Endothelial cell (in vitro differentiated cells): Measurements from ENCODE around the gene RPL36. TPM values are rescaled to one million over a fixed set of nuclear protein-coding genes. Genes with fewer than 3 reads are reported as not detected.
A peak's percentile ranks its signal among the peaks of the same experiment; 100 is the strongest.

ENCODE experiments used
- DNase-seq: peaks from one replicate; pipeline ENCODE4 v3.0.0; 2021; ENCODE audit warnings: low spot score
- H3K27ac Mint-ChIP-seq: one replicate; pipeline ENCODE4 v1.8.0; 2021; ENCODE audit warnings: mixed read lengths, inconsistent platforms; ENCODE audit not compliant: unreplicated experiment
- H3K27me3 Mint-ChIP-seq: one replicate; pipeline ENCODE4 v1.8.0; 2021; ENCODE audit warnings: mild to moderate bottlenecking, moderate library complexity, mixed read lengths, inconsistent platforms; ENCODE audit not compliant: unreplicated experiment
- H3K36me3 Mint-ChIP-seq: one replicate; pipeline ENCODE4 v1.8.0; 2021; ENCODE audit warnings: mild to moderate bottlenecking, low read depth, mixed read lengths, inconsistent platforms; ENCODE audit not compliant: unreplicated experiment
- H3K4me1 Mint-ChIP-seq: one replicate; pipeline ENCODE4 v1.8.0; 2021; ENCODE audit warnings: mild to moderate bottlenecking, mixed read lengths, inconsistent platforms; ENCODE audit not compliant: unreplicated experiment
- H3K4me3 Mint-ChIP-seq: one replicate; pipeline ENCODE4 v1.8.0; 2021; ENCODE audit warnings: mild to moderate bottlenecking, mixed read lengths, inconsistent platforms; ENCODE audit not compliant: unreplicated experiment
- H3K9me3 Mint-ChIP-seq: one replicate; pipeline ENCODE4 v1.8.0; 2021; ENCODE audit warnings: mixed read lengths, inconsistent platforms; ENCODE audit not compliant: unreplicated experiment
- CTCF ChIP-seq: fragments of 200-600 bp; sonication (generic); IDR thresholded peaks from one replicate; pipeline ENCODE4 v1.5.0; 2021; ENCODE audit warnings: antibody characterized with exemption; ENCODE audit not compliant: unreplicated experiment
- long read RNA-seq: library from polyadenylated mRNA; unstranded; transcript quantifications from one replicate; pipeline ENCODE4 v2.0.0, GENCODE V29; 2020; ENCODE audit not compliant: unreplicated experiment
- total RNA-seq: library from RNA; stranded (reverse); fragmentation: NEBNext Ultra II Directional; extraction: Animal tissue kit (Norgen Biotek cat#: 25700); gene quantifications from one replicate; pipeline ENCODE4 v1.2.1, GENCODE V29; 2021; ENCODE audit not compliant: unreplicated experiment

The RPL36 gene
- total RNA-seq: 910 TPM
- long read RNA-seq, transcript RPL36-202 (3 exons, 556 nt): minor isoform, 73 of 787 reads
- long read RNA-seq, transcript RPL36-201 (4 exons, 707 nt): major isoform, 705 of 787 reads
- long read RNA-seq, partial matches to known transcripts: 3 of 787 reads
- long read RNA-seq, other reads (novel, unspliced or antisense): 5 of 787 reads

DNA sequence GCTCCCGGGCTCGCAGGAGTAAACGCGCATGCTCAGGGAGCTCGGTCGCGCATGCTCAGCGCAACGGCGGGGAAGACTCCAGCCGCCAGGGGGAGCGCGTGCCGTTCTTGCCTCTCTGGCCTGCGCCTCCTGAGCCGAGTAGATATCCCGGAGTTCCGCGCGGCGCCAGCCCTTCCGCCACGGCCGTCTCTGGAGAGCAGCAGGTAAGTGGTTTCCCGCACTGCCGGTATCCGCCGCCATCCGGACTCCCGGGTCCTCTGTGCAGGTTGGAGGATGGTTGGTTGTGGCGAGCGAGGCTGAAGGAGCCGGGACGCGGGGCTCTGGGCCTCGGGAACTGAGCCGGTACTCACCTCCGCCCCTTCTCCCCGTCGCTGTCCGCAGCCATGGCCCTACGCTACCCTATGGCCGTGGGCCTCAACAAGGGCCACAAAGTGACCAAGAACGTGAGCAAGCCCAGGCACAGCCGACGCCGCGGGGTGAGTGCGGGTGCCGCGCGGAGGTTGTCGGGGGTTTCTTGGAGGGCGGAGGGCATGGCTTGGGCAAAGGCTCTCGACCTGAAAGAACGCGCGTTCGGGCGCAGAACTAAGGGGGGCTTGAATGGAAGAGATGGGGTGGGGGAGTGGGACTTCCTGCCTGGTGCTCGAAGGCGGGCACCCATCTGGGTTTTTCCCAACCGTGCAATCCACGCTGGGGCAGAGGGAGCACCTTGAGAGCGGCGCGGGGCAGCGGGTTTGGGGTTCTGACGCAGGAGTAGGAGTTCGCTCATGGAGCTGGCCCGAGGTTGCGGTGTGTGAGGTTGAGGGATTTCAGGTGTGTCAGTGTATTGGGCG, at the start of gene RPL36:
Gene RPL36 (plus strand): TSS at position 171 of the 830 bp plus-strand sequence. CDS start 213 bp downstream, at position 384.
- peaks cover 14% of the 10 kb centered on the region for H3K27me3 Mint-ChIP-seq
- no peaks in the 10 kb centered on the region for H3K9me3 Mint-ChIP-seq
- H3K4me1 Mint-ChIP-seq: peaks cover 14% of the 10 kb centered on the region

DNA sequence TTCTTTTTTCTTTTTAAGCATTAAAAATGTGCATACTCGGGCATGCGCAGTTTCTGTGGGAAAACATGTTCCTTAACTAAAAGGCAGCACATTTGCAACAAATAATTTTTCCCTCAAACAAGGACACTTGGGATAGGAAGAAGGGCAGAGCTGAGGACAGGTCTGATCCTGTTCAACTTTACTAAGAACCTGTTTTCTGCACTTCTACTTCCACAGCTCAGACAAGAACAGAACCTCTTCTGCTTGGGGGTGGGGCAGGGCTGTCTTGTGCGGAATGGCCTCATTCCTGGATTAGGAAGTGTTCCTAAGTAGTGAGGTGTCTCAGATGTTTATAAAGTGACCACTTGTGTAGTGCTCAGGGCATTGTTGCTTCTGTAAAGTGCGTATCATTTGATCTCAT, 48.9 kb upstream of the RPL36 start:
- DNase-seq: no peak
- no peak for TF ChIP-seq CTCF
- H3K27me3 Mint-ChIP-seq: no peaks in the 10 kb centered on the region
- H3K27ac Mint-ChIP-seq: no peak overlapping the region
- no peaks in the 10 kb centered on the region for H3K9me3 Mint-ChIP-seq
- no peak overlapping the region for H3K4me3 Mint-ChIP-seq
- peaks cover 30% of the 10 kb centered on the region for H3K36me3 Mint-ChIP-seq
- no peaks in the 10 kb centered on the region for H3K4me1 Mint-ChIP-seq

More for the DNA sequence above, at the start of gene RPL36:
- peak within 1 kb of the TSS; percentile 98 for H3K4me3 Mint-ChIP-seq
- peak; percentile 100 for DNase-seq
- H3K36me3 Mint-ChIP-seq: peaks cover 16% of the 10 kb centered on the region
- H3K27ac Mint-ChIP-seq: peak within 1 kb of the TSS; percentile 63
- TF ChIP-seq CTCF: peak; percentile 75

DNA sequence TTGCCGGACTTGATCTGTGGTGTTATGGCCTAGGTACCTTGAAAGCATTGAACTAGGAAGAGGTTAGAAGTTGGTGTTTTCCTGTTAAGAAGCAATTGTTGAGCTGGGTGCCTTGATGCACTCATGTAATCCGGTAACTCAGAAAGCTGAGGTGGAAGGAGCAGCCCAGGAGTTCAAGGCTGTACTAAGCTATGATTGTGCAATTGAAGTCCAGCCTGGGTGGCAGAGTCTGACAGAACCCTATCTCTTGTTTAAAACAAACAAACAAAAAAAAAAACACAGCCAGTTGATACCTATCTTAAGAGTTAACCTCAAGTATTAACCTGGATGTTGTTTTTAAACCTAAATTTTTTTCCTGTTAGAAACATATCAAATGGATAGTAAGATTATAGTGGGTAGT, 47.9 kb upstream of the RPL36 start:
- Mint-ChIP-seq H3K27ac (no peak overlapping the region), H3K9me3 (no peaks in the 10 kb centered on the region), H3K4me1 (no peaks in the 10 kb centered on the region), H3K36me3 (peaks cover 41% of the 10 kb centered on the region), H3K4me3 (peak overlapping the region; percentile 12), H3K27me3 (peaks cover 1% of the 10 kb centered on the region)
- DNase-seq: no peak
- no peak for TF ChIP-seq CTCF

- no peak overlapping the region for H3K27ac Mint-ChIP-seq
- no peak for DNase-seq
- TF ChIP-seq CTCF: no peak
- H3K4me1 Mint-ChIP-seq: no peaks in the 10 kb centered on the region
- H3K9me3 Mint-ChIP-seq: no peaks in the 10 kb centered on the region
- no peak overlapping the region for H3K4me3 Mint-ChIP-seq
- peaks cover 2% of the 10 kb centered on the region for H3K27me3 Mint-ChIP-seq
- peaks cover 49% of the 10 kb centered on the region for H3K36me3 Mint-ChIP-seq
Measured at GRCh38 chr19:5643060-5643459, 47.0 kb upstream of the RPL36 start.

- Mint-ChIP-seq H3K27ac (no peak overlapping the region), H3K9me3 (no peaks in the 10 kb centered on the region), H3K4me3 (no peak overlapping the region), H3K4me1 (no peaks in the 10 kb centered on the region), H3K36me3 (peaks cover 54% of the 10 kb centered on the region), H3K27me3 (peaks cover 2% of the 10 kb centered on the region)
- DNase-seq: no peak
- TF ChIP-seq CTCF: no peak
Measured at GRCh38 chr19:5644037-5644436, 46.1 kb upstream of the RPL36 start.
